NCI-H1092 treated with DMSO at 0.1 percent for 48 hours (cell line): ENCODE results near the gene ARL5C.
"Not testable (repeated sequence)": the region's sequence is repeated elsewhere in the genome, so short reads cannot be mapped to it uniquely, and the experiment has no call there.

ENCODE experiments used
- DNase-seq: peaks from one replicate; lab custom pipeline; 2025; lab: John Stamatoyannopoulos, UW

The ARL5C gene

GRCh38 chr17:39194089-39194984, 28.4 kb upstream of the ARL5C start:
- no peak for DNase-seq

- no peak for DNase-seq
Measured at GRCh38 chr17:39193346-39193745, 27.4 kb upstream of the ARL5C start.

GRCh38 chr17:39192901-39193300, 26.9 kb upstream of the ARL5C start:
- no peak for DNase-seq

- DNase-seq = no peak
Measured at GRCh38 chr17:39191750-39192510, 26.0 kb upstream of the ARL5C start.

- DNase-seq = no peak
Measured at GRCh38 chr17:39187152-39187830, 21.3 kb upstream of the ARL5C start.

GRCh38 chr17:39186481-39187002, 20.6 kb upstream of the ARL5C start:
- peak; percentile 7 for DNase-seq

- DNase-seq = no peak
Measured at GRCh38 chr17:39183720-39184119, 17.8 kb upstream of the ARL5C start.

- no peak for DNase-seq
Measured at GRCh38 chr17:39183045-39183444, 17.1 kb upstream of the ARL5C start.

GRCh38 chr17:39181303-39181702, 15.3 kb upstream of the ARL5C start:
- no peak for DNase-seq

GRCh38 chr17:39178536-39178935, 12.6 kb upstream of the ARL5C start:
- no peak for DNase-seq

- no peak for DNase-seq
Measured at GRCh38 chr17:39177256-39177655, 11.3 kb upstream of the ARL5C start.

GRCh38 chr17:39175695-39176093, 9.7 kb upstream of the ARL5C start:
- no peak for DNase-seq

- DNase-seq = peak; percentile 44
Measured at GRCh38 chr17:39174920-39175694, 9.1 kb upstream of the ARL5C start.

GRCh38 chr17:39173526-39174274, 7.7 kb upstream of the ARL5C start:
- DNase-seq = no peak

- no peak for DNase-seq
Measured at GRCh38 chr17:39173080-39173479, 7.1 kb upstream of the ARL5C start.

GRCh38 chr17:39171933-39172332, 6.0 kb upstream of the ARL5C start:
- no peak for DNase-seq

GRCh38 chr17:39170558-39170957, 4.6 kb upstream of the ARL5C start:
- no peak for DNase-seq

- no peak for DNase-seq
Measured at GRCh38 chr17:39170109-39170508, 4.1 kb upstream of the ARL5C start.

- DNase-seq = no peak
Measured at GRCh38 chr17:39169518-39169917, 3.6 kb upstream of the ARL5C start.

- DNase-seq = no peak
Measured at GRCh38 chr17:39169101-39169500, 3.1 kb upstream of the ARL5C start.

- DNase-seq = not testable (repeated sequence)
Measured at GRCh38 chr17:39168503-39168902, 2.5 kb upstream of the ARL5C start.
